ENCODE results near the gene WDR73.
"Not testable (repeated sequence)": the region's sequence is repeated elsewhere in the genome, so short reads cannot be mapped to it uniquely, and the experiment has no call there.

WDR73 gene

GRCh38 chr15:84648539-84648938 is 5.5 kb downstream of the WDR73 start:
- in situ Hi-C loops (cut with MboI; ENCODE audit: low pct_unique_long_range_greater_than_20kb, low sequenced_read_pairs, unreplicated experiment), result no loop called here
- no peak for DNase-seq (ENCODE audit: low spot score)
- no peak for TF ChIP-seq CTCF (IDR thresholded peaks at IDR 0.05; ENCODE audit: extremely low read depth, insufficient read depth, missing control alignments)

GRCh38 chr15:84647726-84648125 is 6.4 kb downstream of the WDR73 start:
- DNase-seq (ENCODE audit: low spot score), result no peak
- in situ Hi-C loops (cut with MboI; ENCODE audit: low pct_unique_long_range_greater_than_20kb, low sequenced_read_pairs, unreplicated experiment), result no loop called here
- TF ChIP-seq CTCF (IDR thresholded peaks at IDR 0.05; ENCODE audit: extremely low read depth, insufficient read depth, missing control alignments), result no peak

GRCh38 chr15:84645997-84646396 is 8.1 kb downstream of the WDR73 start:
- in situ Hi-C loops (cut with MboI; ENCODE audit: low pct_unique_long_range_greater_than_20kb, low sequenced_read_pairs, unreplicated experiment), result no loop called here
- no peak for DNase-seq (ENCODE audit: low spot score)
- no peak for TF ChIP-seq CTCF (IDR thresholded peaks at IDR 0.05; ENCODE audit: extremely low read depth, insufficient read depth, missing control alignments)

GRCh38 chr15:84645496-84645895 is 8.6 kb downstream of the WDR73 start:
- no peak for TF ChIP-seq CTCF (IDR thresholded peaks at IDR 0.05; ENCODE audit: extremely low read depth, insufficient read depth, missing control alignments)
- no peak for DNase-seq (ENCODE audit: low spot score)
- in situ Hi-C loops (cut with MboI; ENCODE audit: low pct_unique_long_range_greater_than_20kb, low sequenced_read_pairs, unreplicated experiment), result no loop called here

- no peak for TF ChIP-seq CTCF (IDR thresholded peaks at IDR 0.05; ENCODE audit: extremely low read depth, insufficient read depth, missing control alignments)
- no peak for DNase-seq (ENCODE audit: low spot score)
- in situ Hi-C loops (cut with MboI; ENCODE audit: low pct_unique_long_range_greater_than_20kb, low sequenced_read_pairs, unreplicated experiment), result no loop called here
Observed at GRCh38 chr15:84643838-84644237, 10.2 kb downstream of the WDR73 start.

GRCh38 chr15:84642640-84643039 is 11.4 kb downstream of the WDR73 start:
- in situ Hi-C loops (cut with MboI; ENCODE audit: low pct_unique_long_range_greater_than_20kb, low sequenced_read_pairs, unreplicated experiment), result not testable (repeated sequence)

GRCh38 chr15:84641871-84642270 is 12.2 kb downstream of the WDR73 start:
- in situ Hi-C loops (cut with MboI; ENCODE audit: low pct_unique_long_range_greater_than_20kb, low sequenced_read_pairs, unreplicated experiment); DNase-seq (ENCODE audit: low spot score): not testable (repeated sequence)

More at GRCh38 chr15:84642640-84643039, 11.4 kb downstream of the WDR73 start:
- DNase-seq (ENCODE audit: low spot score), result not testable (repeated sequence)

GRCh38 chr15:84638103-84638502 is 16.0 kb downstream of the WDR73 start:
- DNase-seq (ENCODE audit: low spot score), result no peak
- TF ChIP-seq CTCF (IDR thresholded peaks at IDR 0.05; ENCODE audit: extremely low read depth, insufficient read depth, missing control alignments), result no peak
- in situ Hi-C loops (cut with MboI; ENCODE audit: low pct_unique_long_range_greater_than_20kb, low sequenced_read_pairs, unreplicated experiment), result no loop called here

Data from GM13977 (cell line).